Lung (tissue), 12 donors: ENCODE results near the gene CST8. TPM values are rescaled to one million over a fixed set of nuclear protein-coding genes. Genes with fewer than 3 reads are reported as not detected.

Experiments
- ATAC-seq: fragments of 200-7000 bp; cut with Tn5 transposase; one replicate; pipeline ENCODE4 v1.9.1; 2020; ENCODE audit warnings: moderate number of reproducible peaks; ENCODE audit not compliant: insufficient read depth, low FRiP score
- DNase-seq, 3 donors: peaks; one replicate each; pipeline ENCODE4 v3.0.0-alpha.2; 2013 to 2017
- H3K27ac ChIP-seq, 2 donors: one replicate each; pipeline ENCODE4 v1.5.1; 2013; ENCODE audit warnings: mild to moderate bottlenecking in 2 of 2, moderate library complexity in 2 of 2, control low read depth in 1 of 2, inconsistent platforms in 1 of 2, low read depth in 1 of 2, low read length in 1 of 2
- H3K27me3 ChIP-seq, 3 donors: one replicate each; pipeline ENCODE4 v1.5.1; 2013; ENCODE audit warnings: low read length in 2 of 3; ENCODE audit not compliant: control insufficient read depth in 3 of 3, insufficient read depth in 3 of 3
- H3K36me3 ChIP-seq, 4 donors: one replicate each; pipeline ENCODE4 v1.5.1; 2013; ENCODE audit warnings: low read length in 4 of 4, mild to moderate bottlenecking in 1 of 4, moderate library complexity in 1 of 4; ENCODE audit not compliant: control insufficient read depth in 4 of 4, insufficient read depth in 4 of 4
- H3K4me1 ChIP-seq, 5 donors: one replicate each; pipeline ENCODE4 v1.5.1; 2013; ENCODE audit warnings: low read length in 5 of 5, mild to moderate bottlenecking in 2 of 5, moderate library complexity in 1 of 5; ENCODE audit not compliant: control insufficient read depth in 5 of 5, insufficient read depth in 5 of 5
- H3K4me3 ChIP-seq: one replicate; pipeline ENCODE4 v1.5.1; 2013; ENCODE audit warnings: mild to moderate bottlenecking, control low read depth, moderate library complexity
- H3K9ac ChIP-seq, 2 donors: one replicate each; pipeline ENCODE4 v1.5.1; 2013; ENCODE audit warnings: low read length in 2 of 2, control low read depth in 1 of 2; ENCODE audit not compliant: insufficient read depth in 1 of 2
- H3K9me3 ChIP-seq, 4 donors: one replicate each; pipeline ENCODE4 v1.5.1; 2013; ENCODE audit warnings: low read length in 3 of 4, mild to moderate bottlenecking in 1 of 4, moderate library complexity in 1 of 4; ENCODE audit not compliant: control insufficient read depth in 4 of 4, insufficient read depth in 3 of 4
- whole genome bisulfite sequencing, 2 donors: extraction: QIAGEN DNeasy Blood & Tissue Kit; methylation state at CpG; one replicate each; pipeline ENCODE4 v1.1.7; 2013; 5-methylcytosine and 5-hydroxymethylcytosine counted together
- polyA plus RNA-seq, 2 donors: library from polyadenylated mRNA; stranded (reverse); fragments of 200-250 nt; gene quantifications; one replicate each; pipeline ENCODE4 v1.2.1, GENCODE V29; 2013
- total RNA-seq, 2 donors: library from RNA; depleted of rRNA in 1 of 2; stranded (reverse); fragments of >200 nt in 1 of 2; gene quantifications; one replicate each; pipeline ENCODE4 v1.2.1, GENCODE V29; 2014 to 2021
- TF ChIP-seq, protein P1 (sequence below): IDR thresholded peaks from 2 replicates; pipeline ENCODE4 v1.5.1; 2012; ENCODE audit warnings: mild to moderate bottlenecking; ENCODE audit errors: control extremely low read depth, extremely low read depth
- donor health status: control.
- donor health status: control.
- donor health status: Bipolar disorder and iron deficiency.
- donor health status: healthy.
- donor health status: DM: yes; HTN: yes; CAD: no.

CST8 gene
- total and polyA plus RNA-seq, 4 donors, result not detected

DNA sequence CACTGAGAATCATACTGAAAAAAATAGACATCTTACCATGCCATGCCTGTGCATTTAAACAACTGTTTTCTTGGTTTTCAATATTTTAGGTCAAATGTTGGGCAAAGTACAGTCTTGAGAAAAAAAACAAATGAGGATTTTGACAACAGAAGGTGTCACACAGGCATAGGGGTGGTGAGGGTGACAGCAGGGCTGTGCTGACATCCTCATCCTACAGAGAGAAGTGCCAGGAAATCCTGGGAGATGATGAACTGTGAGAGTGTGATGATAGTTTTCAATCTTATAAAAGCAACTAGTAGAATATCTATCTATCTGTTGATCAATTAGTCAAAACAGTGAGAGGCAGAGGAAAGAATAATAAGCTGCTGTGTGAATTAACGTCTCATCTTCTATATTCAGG, 23.9 kb downstream of the CST8 start:
- no peak for DNase-seq
- TF ChIP-seq, protein P1, sequence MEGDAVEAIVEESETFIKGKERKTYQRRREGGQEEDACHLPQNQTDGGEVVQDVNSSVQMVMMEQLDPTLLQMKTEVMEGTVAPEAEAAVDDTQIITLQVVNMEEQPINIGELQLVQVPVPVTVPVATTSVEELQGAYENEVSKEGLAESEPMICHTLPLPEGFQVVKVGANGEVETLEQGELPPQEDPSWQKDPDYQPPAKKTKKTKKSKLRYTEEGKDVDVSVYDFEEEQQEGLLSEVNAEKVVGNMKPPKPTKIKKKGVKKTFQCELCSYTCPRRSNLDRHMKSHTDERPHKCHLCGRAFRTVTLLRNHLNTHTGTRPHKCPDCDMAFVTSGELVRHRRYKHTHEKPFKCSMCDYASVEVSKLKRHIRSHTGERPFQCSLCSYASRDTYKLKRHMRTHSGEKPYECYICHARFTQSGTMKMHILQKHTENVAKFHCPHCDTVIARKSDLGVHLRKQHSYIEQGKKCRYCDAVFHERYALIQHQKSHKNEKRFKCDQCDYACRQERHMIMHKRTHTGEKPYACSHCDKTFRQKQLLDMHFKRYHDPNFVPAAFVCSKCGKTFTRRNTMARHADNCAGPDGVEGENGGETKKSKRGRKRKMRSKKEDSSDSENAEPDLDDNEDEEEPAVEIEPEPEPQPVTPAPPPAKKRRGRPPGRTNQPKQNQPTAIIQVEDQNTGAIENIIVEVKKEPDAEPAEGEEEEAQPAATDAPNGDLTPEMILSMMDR, result no peak
- H3K4me1 ChIP-seq, result no peaks in the 10 kb centered on the region
- no peak overlapping the region for H3K27ac ChIP-seq
- no peak overlapping the region for H3K9ac ChIP-seq
- H3K4me3 ChIP-seq, result no peak overlapping the region
- H3K9me3 ChIP-seq, result no peaks in the 10 kb centered on the region
- ATAC-seq, result no peak
- H3K27me3 ChIP-seq, result no peaks in the 10 kb centered on the region
- H3K36me3 ChIP-seq, result no peaks in the 10 kb centered on the region
- WGBS, 2 donors, result 61 to 76% methylated on average over 1 of the region's 1 CpG

- H3K4me1 ChIP-seq, result no peaks in the 10 kb centered on the region
- no peaks in the 10 kb centered on the region for H3K36me3 ChIP-seq
- ATAC-seq (no peak), DNase-seq (no peak)
- 81 to 84% methylated on average over 5 of the region's 5 CpGs for WGBS, 2 donors
- TF ChIP-seq, protein P1, result no peak
- no peak overlapping the region for H3K9ac ChIP-seq
- H3K9me3 ChIP-seq, result no peaks in the 10 kb centered on the region
- no peak overlapping the region for H3K4me3 ChIP-seq
- H3K27ac ChIP-seq, result no peak overlapping the region
- no peaks in the 10 kb centered on the region for H3K27me3 ChIP-seq
Observed at GRCh38 chr20:23515250-23515939, 24.5 kb downstream of the CST8 start.

GRCh38 chr20:23517719-23518118, 26.8 kb downstream of the CST8 start:
- H3K9me3 ChIP-seq, result peaks cover 0 to 3% (median 0%) of the 10 kb centered on the region in 4 donors

More at GRCh38 chr20:23517719-23518118, 26.8 kb downstream of the CST8 start:
- 77 to 79% methylated on average over 4 of the region's 4 CpGs for WGBS, 2 donors
- Histone ChIP-seq H3K27ac (no peak overlapping the region), H3K9ac (no peak overlapping the region), H3K4me3 (no peak overlapping the region), H3K36me3 (no peaks in the 10 kb centered on the region), H3K4me1 (no peaks in the 10 kb centered on the region), H3K27me3 (no peaks in the 10 kb centered on the region)
- no peak for ATAC-seq
- TF ChIP-seq, protein P1, result no peak
- DNase-seq, result no peak
